DOHH2 (cell line): ENCODE measurements around the gene FOXP2.

Experiments used
- EZH2phosphoT487 ChIP-seq: fragments of 200-600 bp; sonication (generic); IDR thresholded peaks from 2 replicates; pipeline ENCODE4 v1.6.1; 2017; ENCODE audit warnings: borderline replicate concordance, mild to moderate bottlenecking, antibody characterized with exemption, low read length, moderate library complexity, mixed read lengths
- TF ChIP-seq, protein P1 (sequence below): fragments of 200-600 bp; sonication (generic); IDR thresholded peaks from one replicate; pipeline ENCODE4 v1.5.1; 2014; ENCODE audit warnings: antibody characterized with exemption, mild to moderate bottlenecking, low read depth, low read length; ENCODE audit not compliant: poor library complexity, severe bottlenecking

DNA sequence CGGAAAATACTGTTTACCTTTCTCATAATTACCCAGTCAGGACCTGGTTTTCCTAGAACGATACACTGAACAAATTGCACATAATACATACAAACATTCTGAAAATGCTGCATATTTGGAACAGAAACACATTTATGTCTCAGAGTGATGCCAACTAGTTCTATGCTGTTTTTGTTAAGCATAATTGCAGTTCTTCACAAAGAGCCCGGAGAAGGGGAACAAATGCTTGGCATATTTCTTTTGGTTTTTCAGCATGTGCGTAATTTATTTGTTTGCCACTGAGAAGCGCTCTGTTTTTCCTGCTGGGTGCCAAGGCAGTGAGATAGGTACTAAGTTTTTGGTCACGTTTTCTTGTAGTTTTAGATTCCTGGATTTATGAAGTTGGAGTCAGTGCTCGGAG is 326.3 kb downstream of the FOXP2 start:
- TF ChIP-seq, protein P1, sequence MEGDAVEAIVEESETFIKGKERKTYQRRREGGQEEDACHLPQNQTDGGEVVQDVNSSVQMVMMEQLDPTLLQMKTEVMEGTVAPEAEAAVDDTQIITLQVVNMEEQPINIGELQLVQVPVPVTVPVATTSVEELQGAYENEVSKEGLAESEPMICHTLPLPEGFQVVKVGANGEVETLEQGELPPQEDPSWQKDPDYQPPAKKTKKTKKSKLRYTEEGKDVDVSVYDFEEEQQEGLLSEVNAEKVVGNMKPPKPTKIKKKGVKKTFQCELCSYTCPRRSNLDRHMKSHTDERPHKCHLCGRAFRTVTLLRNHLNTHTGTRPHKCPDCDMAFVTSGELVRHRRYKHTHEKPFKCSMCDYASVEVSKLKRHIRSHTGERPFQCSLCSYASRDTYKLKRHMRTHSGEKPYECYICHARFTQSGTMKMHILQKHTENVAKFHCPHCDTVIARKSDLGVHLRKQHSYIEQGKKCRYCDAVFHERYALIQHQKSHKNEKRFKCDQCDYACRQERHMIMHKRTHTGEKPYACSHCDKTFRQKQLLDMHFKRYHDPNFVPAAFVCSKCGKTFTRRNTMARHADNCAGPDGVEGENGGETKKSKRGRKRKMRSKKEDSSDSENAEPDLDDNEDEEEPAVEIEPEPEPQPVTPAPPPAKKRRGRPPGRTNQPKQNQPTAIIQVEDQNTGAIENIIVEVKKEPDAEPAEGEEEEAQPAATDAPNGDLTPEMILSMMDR, result no peak
- no peak for TF ChIP-seq EZH2phosphoT487
